GM12878 (cell line): ENCODE measurements around the gene PRLH.

Experiments used
- ASH2L ChIP-seq: fragments of 300-600, 200-600 bp; sonication (generic); IDR thresholded peaks from 2 replicates; pipeline ENCODE4 v1.6.1; 2017; ENCODE audit warnings: low read depth, mild to moderate bottlenecking, borderline replicate concordance
- CREM ChIP-seq: IDR thresholded peaks from 2 replicates; pipeline ENCODE4 v1.6.1; 2014; ENCODE audit warnings: antibody characterized with exemption, low read depth
- CTCF ChIP-seq, 3 experiments: IDR thresholded peaks in 2 of 3; conservative IDR thresholded peaks in 1 of 3; 2 replicates each; pipeline ENCODE4 v1.5.1; 2011; ENCODE audit warnings: low read depth in 3 of 3, low read length in 3 of 3, mild to moderate bottlenecking in 3 of 3, control low read depth in 2 of 3, moderate library complexity in 2 of 3, inconsistent platforms in 1 of 3, mixed read lengths in 1 of 3; ENCODE audit not compliant: control insufficient read depth in 2 of 3, insufficient read depth in 1 of 3; ENCODE audit errors: extremely low read depth in 1 of 3
- ELK1 ChIP-seq: IDR thresholded peaks from 2 replicates; pipeline ENCODE4 v1.6.1; 2012; ENCODE audit warnings: low read depth, low read length, improper control_type of control experiment
- EP300 ChIP-seq, 2 experiments: fragments of 150-350 bp in 1 of 2; IDR thresholded peaks; 2 replicates each; pipeline ENCODE4 v1.6.1; 2011 to 2012; ENCODE audit warnings: low read depth in 2 of 2, low read length in 2 of 2, borderline replicate concordance in 1 of 2, improper control_type of control experiment in 1 of 2, inconsistent platforms in 1 of 2; ENCODE audit not compliant: control insufficient read depth in 1 of 2
- GABPA ChIP-seq: IDR thresholded peaks from 2 replicates; pipeline ENCODE4 v1.6.1; 2014; ENCODE audit warnings: antibody characterized with exemption, low read depth, mild to moderate bottlenecking, inconsistent platforms
- MYC ChIP-seq: IDR thresholded peaks from 2 replicates; pipeline ENCODE4 v1.6.1; 2011; ENCODE audit warnings: mild to moderate bottlenecking, low read length, moderate library complexity, inconsistent platforms; ENCODE audit not compliant: insufficient read depth, insufficient replicate concordance, insufficient read length, severe bottlenecking
- RCOR1 ChIP-seq: conservative IDR thresholded peaks from 2 replicates; pipeline ENCODE4 v1.6.1; 2012; ENCODE audit warnings: low read depth, low read length, improper control_type of control experiment
- YBX1 ChIP-seq: fragments of 450-650 bp; IDR thresholded peaks from 2 replicates; pipeline ENCODE4 v1.6.1; 2016; ENCODE audit warnings: antibody characterized with exemption
- TF ChIP-seq, protein P1 (sequence below): IDR thresholded peaks from 2 replicates; pipeline ENCODE4 v1.6.1; 2011; ENCODE audit warnings: low read depth, low read length, improper control_type of control experiment, borderline replicate concordance

DNA sequence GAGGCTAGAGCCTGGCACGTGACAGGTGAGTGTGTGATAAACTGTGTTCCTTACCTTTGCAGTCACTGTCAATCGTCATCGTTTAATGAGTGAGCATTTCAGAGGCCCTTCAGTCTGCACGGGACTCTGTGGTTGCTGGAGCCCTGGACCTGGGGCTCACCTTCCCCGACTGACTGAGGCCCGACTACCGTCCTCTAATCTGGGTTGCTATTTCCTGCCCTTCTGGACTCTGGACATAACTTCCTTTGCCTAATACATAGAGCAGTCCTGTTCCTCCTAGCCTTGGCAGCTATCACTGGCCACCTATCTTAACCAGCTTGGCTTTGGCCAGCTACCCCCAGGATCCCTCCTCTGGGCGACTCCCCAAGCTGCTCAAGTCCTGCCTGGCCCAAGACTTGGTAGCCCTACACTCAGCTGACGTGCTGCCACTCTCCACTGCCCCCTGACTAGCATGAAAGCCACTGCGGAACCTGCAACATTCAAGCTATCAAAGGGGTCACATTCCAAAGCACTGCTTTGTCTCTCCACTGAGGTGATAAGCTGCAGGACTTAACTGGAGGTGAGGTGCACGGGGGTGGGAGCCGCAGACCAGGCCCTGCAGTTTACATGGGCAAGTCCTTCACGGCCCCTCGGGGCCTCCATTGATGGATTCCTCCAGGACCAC lies 35.2 kb downstream of the PRLH start:
- TF ChIP-seq CTCF (IDR thresholded peaks at IDR 0.05 in 2 of 3, conservative IDR thresholded peaks at IDR 0.05 in 1 of 3; ENCODE audit: control insufficient read depth in 2 of 3, extremely low read depth in 1 of 3, insufficient read depth in 1 of 3, low read depth in 3 of 3, low read length in 3 of 3), result no peak
- no peak for TF ChIP-seq RCOR1
- no peak for TF ChIP-seq MYC
- TF ChIP-seq GABPA, result no peak
- TF ChIP-seq, protein P1, sequence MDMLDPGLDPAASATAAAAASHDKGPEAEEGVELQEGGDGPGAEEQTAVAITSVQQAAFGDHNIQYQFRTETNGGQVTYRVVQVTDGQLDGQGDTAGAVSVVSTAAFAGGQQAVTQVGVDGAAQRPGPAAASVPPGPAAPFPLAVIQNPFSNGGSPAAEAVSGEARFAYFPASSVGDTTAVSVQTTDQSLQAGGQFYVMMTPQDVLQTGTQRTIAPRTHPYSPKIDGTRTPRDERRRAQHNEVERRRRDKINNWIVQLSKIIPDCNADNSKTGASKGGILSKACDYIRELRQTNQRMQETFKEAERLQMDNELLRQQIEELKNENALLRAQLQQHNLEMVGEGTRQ, result no peak
- no peak for TF ChIP-seq CREM
- TF ChIP-seq ASH2L, result no peak
- no peak for TF ChIP-seq EP300 (IDR thresholded peaks at IDR 0.05; ENCODE audit: borderline replicate concordance in 1 of 2, control insufficient read depth in 1 of 2, low read depth in 2 of 2, low read length in 2 of 2)
- TF ChIP-seq YBX1, result no peak
- no peak for TF ChIP-seq ELK1
